Activated T-helper 9 cell treated with anti-CD3 and anti-CD28 coated beads, Interleukin-2, amount 50 U/mL, for 16 hours (primary cell): ENCODE measurements around the gene RRP36.

ENCODE experiments used
- DNase-seq: peaks from one replicate; pipeline ENCODE4 v3.0.0-alpha.2; 2020; ENCODE audit warnings: low read depth

Gene RRP36

GRCh38 chr6:43070028-43070632 lies 48.7 kb downstream of the RRP36 start:
- DNase-seq = no peak

GRCh38 chr6:43074847-43075669 lies 53.6 kb downstream of the RRP36 start:
- DNase-seq = no peak

DNA sequence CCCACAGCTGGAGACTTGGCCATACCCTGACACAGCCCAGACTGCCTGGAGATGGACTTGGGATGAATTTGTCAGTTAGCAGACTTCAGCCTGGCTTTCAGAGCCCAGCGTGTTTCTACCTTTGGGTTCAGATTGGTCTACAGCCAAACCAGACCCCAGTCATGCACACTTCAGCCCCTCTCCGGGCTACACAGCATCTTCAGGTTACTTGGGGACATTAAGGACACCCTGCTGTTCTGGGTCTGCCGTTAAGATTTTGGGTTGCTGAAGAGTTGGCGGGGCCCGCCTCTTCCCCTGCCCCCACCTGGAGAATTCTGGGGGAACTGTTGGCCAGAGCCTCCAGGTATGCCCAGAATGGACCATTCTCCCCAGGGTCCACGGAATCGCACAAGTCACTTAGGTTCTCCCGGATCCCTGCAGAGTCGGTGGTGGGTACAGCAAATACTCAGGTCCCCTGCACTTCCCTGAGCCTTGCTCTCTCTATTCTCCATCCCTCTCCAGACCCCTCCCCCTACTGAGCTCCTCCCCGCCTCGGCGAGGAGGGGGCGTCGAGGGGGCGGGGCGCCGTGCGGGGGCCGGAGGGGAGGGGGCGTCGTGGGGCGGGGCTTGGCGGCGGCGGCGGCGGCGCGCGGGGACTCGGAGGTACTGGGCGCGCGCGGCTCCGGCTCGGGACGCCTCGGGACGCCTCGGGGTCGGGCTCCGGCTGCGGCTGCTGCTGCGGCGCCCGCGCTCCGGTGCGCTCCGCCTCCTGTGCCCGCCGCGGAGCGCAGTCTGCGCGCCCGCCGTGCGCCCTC lies 54.4 kb downstream of the RRP36 start, which contains the start of gene PTK7:
PTK7 (plus strand) TSS at position 645 of the 794 bp plus-strand sequence. CDS start 175 bp downstream, outside the sequence.
- no peak for DNase-seq

DNA sequence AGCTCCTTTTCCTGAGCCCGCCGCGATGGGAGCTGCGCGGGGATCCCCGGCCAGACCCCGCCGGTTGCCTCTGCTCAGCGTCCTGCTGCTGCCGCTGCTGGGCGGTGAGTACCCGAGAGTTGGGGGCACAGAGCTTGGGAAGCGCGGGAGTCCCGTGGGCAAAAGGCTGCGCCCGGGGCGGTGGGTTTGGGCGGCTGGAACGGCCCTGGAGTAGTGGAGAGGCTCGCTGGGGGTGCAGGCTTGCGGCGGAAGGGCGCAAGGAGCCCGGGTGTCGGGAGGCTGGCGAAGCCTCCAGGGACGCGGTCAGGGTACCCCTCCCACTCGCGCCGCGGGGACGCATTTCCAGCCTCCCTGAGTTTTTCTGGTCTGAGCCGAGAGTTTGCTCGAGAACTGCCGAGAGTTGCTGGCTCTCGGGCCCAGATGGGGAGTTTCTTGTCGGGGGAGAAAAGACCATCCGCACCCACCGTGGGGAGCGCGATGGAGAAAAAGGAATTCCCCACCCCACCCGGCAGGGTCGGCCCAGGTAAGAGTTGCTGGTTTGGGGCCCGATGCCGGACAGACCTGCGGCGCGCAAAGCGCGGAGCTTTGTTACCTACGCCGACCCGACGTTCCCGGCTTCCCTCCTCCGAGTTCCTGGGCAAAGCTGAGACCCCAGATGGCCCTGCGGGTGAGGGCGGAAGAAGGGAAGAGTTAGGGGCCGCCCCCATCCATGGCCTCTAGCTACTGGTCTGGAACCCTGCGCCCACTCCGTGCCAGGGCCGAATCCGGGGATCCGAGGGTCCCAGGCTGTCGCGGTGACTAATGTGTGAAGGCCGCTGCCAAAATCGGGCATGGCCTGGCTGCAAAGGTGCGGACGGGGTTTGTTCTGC lies 55.3 kb downstream of the RRP36 start:
- DNase-seq = no peak

- no peak for DNase-seq
Measured at GRCh38 chr6:43077333-43077809, 55.9 kb downstream of the RRP36 start.

DNA sequence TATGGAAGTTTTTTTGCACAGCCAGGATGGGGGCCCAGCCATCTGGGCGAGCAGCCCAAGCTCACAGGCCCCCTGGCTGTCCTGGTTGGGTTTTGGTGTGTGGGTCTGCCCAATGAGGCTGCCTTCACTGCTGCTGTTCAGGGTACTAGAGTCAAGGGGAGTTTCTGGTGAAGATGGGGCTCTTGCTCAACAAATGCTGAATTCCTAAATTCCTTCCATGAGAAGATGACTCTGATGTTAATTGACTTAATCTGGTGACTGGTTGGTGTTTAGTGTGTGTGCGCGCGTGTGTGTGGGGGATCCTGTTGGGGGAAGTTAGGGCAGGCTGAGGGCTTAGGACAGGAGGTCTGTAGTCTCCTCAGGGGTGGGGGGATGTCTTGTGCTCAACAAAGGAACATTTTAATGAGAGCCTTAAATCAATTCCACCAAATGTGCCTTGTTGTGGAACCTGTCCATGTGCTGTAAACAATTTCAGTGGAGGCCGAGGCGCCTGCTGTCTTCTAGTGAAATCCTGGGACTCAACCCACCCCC lies 56.6 kb downstream of the RRP36 start:
- no peak for DNase-seq

DNA sequence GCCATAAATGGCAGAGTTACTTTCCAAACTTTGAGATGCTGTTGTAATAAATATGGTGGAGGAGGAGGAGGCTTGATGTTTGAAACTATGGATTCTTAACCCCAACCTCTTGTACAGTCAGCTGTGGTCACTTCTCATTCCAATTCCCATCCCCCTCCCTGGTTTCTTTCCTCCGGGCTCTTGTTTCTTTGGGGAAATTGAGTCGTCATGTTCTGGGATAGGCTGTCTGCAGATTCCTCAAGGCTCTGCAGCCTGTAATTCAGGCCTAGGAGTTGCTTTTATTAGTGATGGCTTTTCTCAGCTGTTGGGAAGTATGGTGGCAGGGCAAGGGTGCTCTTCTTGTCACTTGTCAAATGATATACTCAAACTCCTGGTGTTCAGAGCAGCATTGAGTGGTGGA lies 57.3 kb downstream of the RRP36 start:
- no peak for DNase-seq
